Gastrocnemius medialis (tissue), 4 donors: ENCODE data around the gene PRDM10.

ENCODE experiments used
- POLR2A ChIP-seq, 2 donors: fragments of 450-650 bp; IDR thresholded peaks; one replicate each; pipeline ENCODE4 v1.6.1; 2017; ENCODE audit warnings: antibody characterized with exemption in 2 of 2, mild to moderate bottlenecking in 2 of 2, moderate library complexity in 2 of 2
- TF ChIP-seq, protein P1 (sequence below), 5 experiments: fragments of 450-650 bp in 3 of 5; fragments of 200-600 bp in 2 of 5; sonication (generic) in 2 of 5; IDR thresholded peaks in 4 of 5; conservative IDR thresholded peaks in 1 of 5; 1 replicate in 4 of 5; 2 replicates in 1 of 5; pipeline ENCODE4 v1.5.1; 2016 to 2019; ENCODE audit warnings: antibody characterized with exemption in 5 of 5, mild to moderate bottlenecking in 3 of 5, moderate library complexity in 3 of 5

DNA sequence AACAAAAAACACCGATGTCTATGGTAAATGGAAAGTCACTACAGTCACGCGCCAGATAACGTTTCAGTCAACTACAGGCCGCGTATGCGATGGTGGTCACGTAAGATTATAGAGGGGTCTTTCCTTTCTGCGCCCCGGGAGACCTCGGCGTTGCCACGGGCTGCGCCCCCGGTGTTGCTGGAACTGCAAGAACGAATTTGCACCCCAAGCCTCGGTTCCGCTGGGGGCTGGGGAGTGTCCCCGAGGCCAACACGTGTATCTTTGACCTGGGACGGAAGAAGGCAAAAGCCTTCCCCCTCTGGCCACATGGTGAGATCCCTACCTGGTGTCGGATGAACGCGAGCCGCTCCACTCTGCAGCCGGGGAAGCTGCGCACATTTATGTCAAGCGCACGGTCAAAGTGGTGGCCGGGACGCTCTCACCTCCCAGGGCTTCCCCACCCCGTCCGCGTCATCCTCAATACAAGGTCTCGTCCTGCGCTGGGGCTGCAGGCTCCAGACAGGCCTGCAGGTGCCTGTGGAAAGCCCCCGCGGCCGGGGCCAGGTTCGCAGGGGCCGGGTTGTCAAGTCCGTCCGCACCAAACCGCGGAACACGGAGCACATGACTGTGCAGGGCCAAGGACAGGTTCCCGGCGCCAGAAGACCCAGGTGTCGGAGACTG, 37.8 kb upstream of the PRDM10 start:
- TF ChIP-seq, protein P1, sequence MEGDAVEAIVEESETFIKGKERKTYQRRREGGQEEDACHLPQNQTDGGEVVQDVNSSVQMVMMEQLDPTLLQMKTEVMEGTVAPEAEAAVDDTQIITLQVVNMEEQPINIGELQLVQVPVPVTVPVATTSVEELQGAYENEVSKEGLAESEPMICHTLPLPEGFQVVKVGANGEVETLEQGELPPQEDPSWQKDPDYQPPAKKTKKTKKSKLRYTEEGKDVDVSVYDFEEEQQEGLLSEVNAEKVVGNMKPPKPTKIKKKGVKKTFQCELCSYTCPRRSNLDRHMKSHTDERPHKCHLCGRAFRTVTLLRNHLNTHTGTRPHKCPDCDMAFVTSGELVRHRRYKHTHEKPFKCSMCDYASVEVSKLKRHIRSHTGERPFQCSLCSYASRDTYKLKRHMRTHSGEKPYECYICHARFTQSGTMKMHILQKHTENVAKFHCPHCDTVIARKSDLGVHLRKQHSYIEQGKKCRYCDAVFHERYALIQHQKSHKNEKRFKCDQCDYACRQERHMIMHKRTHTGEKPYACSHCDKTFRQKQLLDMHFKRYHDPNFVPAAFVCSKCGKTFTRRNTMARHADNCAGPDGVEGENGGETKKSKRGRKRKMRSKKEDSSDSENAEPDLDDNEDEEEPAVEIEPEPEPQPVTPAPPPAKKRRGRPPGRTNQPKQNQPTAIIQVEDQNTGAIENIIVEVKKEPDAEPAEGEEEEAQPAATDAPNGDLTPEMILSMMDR (IDR thresholded peaks at IDR 0.05 in 4 of 5, conservative IDR thresholded peaks at IDR 0.05 in 1 of 5) = no peak
- TF ChIP-seq POLR2A (IDR thresholded peaks at IDR 0.05) = no peak
